A673 (cell line): ENCODE data around the gene C12orf76. TPM values are rescaled to one million over a fixed set of nuclear protein-coding genes. Genes with fewer than 3 reads are reported as not detected.

ENCODE experiments used
- BruUV-seq: library from RNA; stranded (reverse); fragments of 400-500 nt; replicated peaks from 2 replicates; lab custom pipeline; 2021; lab: Mats Ljungman, UMichigan
- CTCF ChIA-PET: fragments of 300-600 bp; sonication (Branson Sonifier 250); formaldehyde crosslinking; loops from one replicate; lab custom pipeline; 2022; ENCODE audit warnings: antibody characterized with exemption; lab: Charles Lee
- POLR2A ChIA-PET: fragments of 300-600 bp; sonication (Branson Sonifier 250); formaldehyde crosslinking; loops from one replicate; lab custom pipeline; 2022; ENCODE audit warnings: antibody characterized with exemption; ENCODE audit not compliant: low non-redundant PET; lab: Charles Lee
- DNase-seq: peaks from one replicate; pipeline ENCODE4 v3.0.0-alpha.2; 2015; ENCODE audit warnings: low spot score
- H3K27ac ChIP-seq: fragments of 200-600 bp; sonication (generic); 2 replicates; pipeline ENCODE4 v1.5.1; 2016; ENCODE audit warnings: mixed run types, low read depth, mild to moderate bottlenecking, mixed read lengths, antibody characterized with exemption, low read length; ENCODE audit not compliant: poor library complexity, severe bottlenecking
- H3K27me3 ChIP-seq: fragments of 200-600 bp; sonication (generic); replicated peaks from 2 replicates; pipeline ENCODE4 v1.6.1; 2017; ENCODE audit warnings: mixed run types, low read depth, mild to moderate bottlenecking, mixed read lengths, antibody characterized with exemption, low read length; ENCODE audit not compliant: insufficient read depth, poor library complexity
- H3K36me3 ChIP-seq: fragments of 200-600 bp; sonication (generic); 2 replicates; pipeline ENCODE4 v1.6.1; 2016; ENCODE audit warnings: mixed run types, mild to moderate bottlenecking, mixed read lengths, antibody characterized with exemption, low read length; ENCODE audit not compliant: insufficient read depth, poor library complexity, severe bottlenecking
- H3K4me1 ChIP-seq: fragments of 200-600 bp; sonication (generic); 2 replicates; pipeline ENCODE4 v1.6.1; 2017; ENCODE audit warnings: mixed run types, mild to moderate bottlenecking, mixed read lengths, antibody characterized with exemption, low read length; ENCODE audit not compliant: insufficient read depth, poor library complexity, severe bottlenecking
- H3K4me3 ChIP-seq: fragments of 200-600 bp; sonication (generic); 2 replicates; pipeline ENCODE4 v1.5.1; 2016; ENCODE audit warnings: low read depth, mixed run types, mild to moderate bottlenecking, mixed read lengths, low read length; ENCODE audit not compliant: poor library complexity, severe bottlenecking
- H3K9me3 ChIP-seq: fragments of 200-600 bp; sonication (generic); 2 replicates; pipeline ENCODE4 v1.6.1; 2016; ENCODE audit warnings: mixed run types, low read depth, mild to moderate bottlenecking, mixed read lengths, antibody characterized with exemption, low read length; ENCODE audit not compliant: poor library complexity, severe bottlenecking
- CTCF ChIP-seq: fragments of 300-800, 200-600 bp; sonication (generic); conservative IDR thresholded peaks from 2 replicates; pipeline ENCODE4 v1.5.1; 2017; ENCODE audit warnings: low read depth, mild to moderate bottlenecking, antibody characterized with exemption, low read length, moderate library complexity, mixed read lengths
- EZH2 ChIP-seq: fragments of 200-600 bp; sonication (generic); IDR thresholded peaks from 2 replicates; pipeline ENCODE4 v1.6.1; 2017; ENCODE audit warnings: borderline replicate concordance, low read depth, mild to moderate bottlenecking, mixed read lengths, antibody characterized with exemption, low read length; ENCODE audit not compliant: poor library complexity, severe bottlenecking
- intact Hi-C: fragments of 100-400 bp; cut with micrococcal nuclease; formaldehyde crosslinking; loops from one replicate; pipeline ENCODE4 v1.10.0; 2022; ENCODE audit not compliant: unreplicated experiment
- total RNA-seq: library from RNA; stranded (reverse); gene quantifications from 2 replicates; pipeline ENCODE4 v1.2.3, GENCODE V29; 2021

C12orf76 gene
- total RNA-seq, 1 experiment from 2014 or later: 14.5 TPM

DNA sequence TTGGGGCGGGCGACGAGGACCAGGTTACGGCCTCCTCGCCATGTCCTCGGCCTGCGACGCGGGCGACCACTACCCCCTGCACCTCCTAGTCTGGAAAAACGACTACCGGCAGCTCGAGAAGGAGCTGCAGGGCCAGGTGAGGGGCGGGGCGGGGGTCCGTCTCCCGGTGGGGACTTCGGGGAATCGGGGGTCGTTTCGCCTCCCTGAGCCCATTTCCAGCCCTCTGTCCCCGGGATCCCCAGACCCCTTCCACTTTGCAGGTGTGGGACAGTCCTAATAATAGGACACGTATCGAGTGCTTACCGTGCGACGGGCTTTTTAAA, 48.7 kb downstream of the C12orf76 start:
- intact Hi-C loops: no loop called here
- TF ChIP-seq CTCF: no peak
- no peak for TF ChIP-seq EZH2
- no peak for DNase-seq
- Histone ChIP-seq H3K4me1 (peaks cover 17% of the 10 kb centered on the region), H3K4me3 (peak overlapping the region; percentile 78), H3K36me3 (no peaks in the 10 kb centered on the region), H3K9me3 (no peaks in the 10 kb centered on the region), H3K27me3 (no peaks in the 10 kb centered on the region), H3K27ac (peak overlapping the region; percentile 94)
- no TSS peak for BruUV-seq
- POLR2A ChIA-PET: no interaction called here
- CTCF ChIA-PET: no interaction called here

DNA sequence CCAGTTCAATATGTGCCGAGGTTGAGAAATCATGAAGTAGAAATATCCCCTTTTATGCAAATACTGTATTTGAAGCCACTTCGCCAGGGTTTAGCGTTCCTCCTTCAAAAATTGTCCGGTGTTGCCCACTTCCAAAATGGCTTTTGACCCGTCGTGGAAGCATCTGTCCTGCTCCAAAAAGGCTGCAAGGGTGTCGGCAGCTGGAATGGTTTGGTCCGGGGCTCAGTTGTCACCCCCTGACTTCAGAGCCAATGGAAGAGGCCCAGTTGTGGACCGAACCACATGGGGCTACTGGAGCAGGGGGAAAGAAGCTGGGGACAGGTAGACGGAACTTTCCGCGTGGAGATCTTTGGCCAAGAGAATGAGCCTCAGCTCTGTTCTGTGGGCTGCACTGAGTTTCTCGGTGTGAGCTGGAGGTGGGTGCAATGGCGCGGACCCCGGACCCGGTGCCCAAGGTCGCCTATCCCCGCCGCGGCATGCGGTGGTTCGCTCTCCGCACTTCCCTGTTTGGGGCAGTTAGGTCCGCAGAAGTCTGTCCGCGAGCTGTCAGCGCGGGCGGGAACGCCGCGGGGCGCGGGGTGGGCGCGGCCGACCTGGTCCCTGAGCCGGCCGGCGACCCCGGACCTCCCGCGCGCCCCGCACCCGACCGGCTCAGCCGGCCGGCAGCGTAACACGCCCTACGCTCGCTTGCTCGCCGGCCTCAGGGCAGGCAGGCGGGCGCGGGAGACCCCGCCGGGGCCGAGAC, 49.2 kb downstream of the C12orf76 start, which contains the start of gene ANKRD13A:
TSS of gene ANKRD13A (plus strand) at position 527 of the 745 bp plus-strand sequence. CDS start 259 bp downstream, outside the sequence.
- Histone ChIP-seq H3K4me1 (peaks cover 21% of the 10 kb centered on the region), H3K4me3 (peak within 1 kb of the TSS; percentile 78), H3K27ac (peak within 1 kb of the TSS; percentile 94), H3K27me3 (no peaks in the 10 kb centered on the region), H3K9me3 (no peaks in the 10 kb centered on the region), H3K36me3 (no peaks in the 10 kb centered on the region)
- ChIA-PET POLR2A (no interaction called here), CTCF (no interaction called here)
- peak; percentile 95 for DNase-seq
- no peak for TF ChIP-seq EZH2
- no peak for TF ChIP-seq CTCF
- BruUV-seq: no TSS peak
- intact Hi-C loops: no loop called here

GRCh38 chr12:109998241-109998903, 50.0 kb downstream of the C12orf76 start:
- Histone ChIP-seq H3K27ac (peak overlapping the region; percentile 94), H3K4me3 (peak overlapping the region; percentile 78), H3K36me3 (no peaks in the 10 kb centered on the region), H3K27me3 (no peaks in the 10 kb centered on the region), H3K9me3 (no peaks in the 10 kb centered on the region), H3K4me1 (peaks cover 27% of the 10 kb centered on the region)
- no peak for TF ChIP-seq CTCF
- TF ChIP-seq EZH2: no peak
- CTCF ChIA-PET: no interaction called here
- intact Hi-C loops: no loop called here
- BruUV-seq: no TSS peak
- no peak for DNase-seq
- POLR2A ChIA-PET: no interaction called here
